DLD1 (cell line): ENCODE results near the gene C17orf50.

ENCODE experiments used
- in situ Hi-C: cut with HindIII; loops from 2 replicates; pipeline ENCODE4 v1.10.0; 2017; ENCODE audit warnings: low sequenced_read_pairs

Gene C17orf50

GRCh38 chr17:35807371-35808144 lies 46.9 kb downstream of the C17orf50 start:
- in situ Hi-C loops, result no loop called here

GRCh38 chr17:35808240-35808961 lies 47.7 kb downstream of the C17orf50 start:
- in situ Hi-C loops, result no loop called here

- in situ Hi-C loops, result no loop called here
Measured at GRCh38 chr17:35808962-35809854, 48.5 kb downstream of the C17orf50 start, which contains the start of gene TAF15. TAF15 (plus strand) TSS chr17:35809484; CDS start chr17:35809570, 86 bp downstream.

GRCh38 chr17:35809855-35810461 lies 49.3 kb downstream of the C17orf50 start:
- in situ Hi-C loops, result no loop called here

GRCh38 chr17:35811759-35812158 lies 51.1 kb downstream of the C17orf50 start:
- in situ Hi-C loops, result no loop called here

GRCh38 chr17:35812456-35812855 lies 51.8 kb downstream of the C17orf50 start:
- in situ Hi-C loops, result no loop called here
